ENCODE results near the gene COPZ2. TPM values are rescaled to one million over a fixed set of nuclear protein-coding genes. Genes with fewer than 3 reads are reported as not detected.

Gene COPZ2
- total RNA-seq, 4 donors from 2014 or later: 9.7 to 17.2 (median 12.5) TPM

DNA sequence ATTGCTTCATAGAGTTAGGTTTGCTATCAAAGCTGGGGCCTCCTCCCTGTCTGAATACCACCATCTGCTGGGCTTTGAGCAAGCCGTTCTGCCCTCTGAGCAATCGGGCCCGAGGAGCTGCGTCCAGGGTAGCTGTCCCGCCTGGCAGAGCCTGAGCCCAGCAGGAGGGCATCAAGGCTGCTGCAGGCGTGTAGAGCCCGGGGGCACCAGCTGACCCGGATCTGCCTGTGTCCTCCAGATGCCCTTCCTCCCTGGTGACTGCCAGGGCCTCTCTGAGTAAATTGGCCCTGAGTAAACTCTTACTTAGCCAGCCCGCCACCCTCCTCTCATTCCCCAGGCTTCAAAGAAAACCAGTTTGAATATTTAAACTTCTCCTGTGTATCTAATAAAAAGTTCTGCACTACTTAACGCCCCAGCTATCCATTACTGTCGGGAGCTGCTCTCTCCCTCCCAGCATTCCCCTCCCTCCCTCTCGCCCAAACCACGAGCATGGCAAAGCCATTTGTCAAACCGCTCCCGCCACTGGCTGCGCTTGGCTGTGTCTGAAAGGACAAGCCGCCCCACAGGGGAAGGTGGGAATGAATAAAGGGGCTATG is 50.3 kb downstream of the COPZ2 start:
- H3K9me3 ChIP-seq: no peaks in the 10 kb centered on the region
- peaks cover 10% of the 10 kb centered on the region for H3K36me3 ChIP-seq
- TF ChIP-seq EP300 (IDR thresholded peaks at IDR 0.05) (no peak), CTCF (IDR thresholded peaks at IDR 0.05) (no peak), POLR2A (IDR thresholded peaks at IDR 0.05) (no peak), POLR2AphosphoS5 (IDR thresholded peaks at IDR 0.05) (no peak)
- no peak overlapping the region for H3K4me3 ChIP-seq
- DNase-seq (ENCODE audit: low spot score in 2 of 2): no peak
- peak overlapping the region; percentile 15 for H3K27ac ChIP-seq
- H3K4me1 ChIP-seq: peaks cover 13% of the 10 kb centered on the region
- H3K27me3 ChIP-seq: no peaks in the 10 kb centered on the region
- 37% methylated on average over 14 of the region's 17 CpGs for WGBS

DNA sequence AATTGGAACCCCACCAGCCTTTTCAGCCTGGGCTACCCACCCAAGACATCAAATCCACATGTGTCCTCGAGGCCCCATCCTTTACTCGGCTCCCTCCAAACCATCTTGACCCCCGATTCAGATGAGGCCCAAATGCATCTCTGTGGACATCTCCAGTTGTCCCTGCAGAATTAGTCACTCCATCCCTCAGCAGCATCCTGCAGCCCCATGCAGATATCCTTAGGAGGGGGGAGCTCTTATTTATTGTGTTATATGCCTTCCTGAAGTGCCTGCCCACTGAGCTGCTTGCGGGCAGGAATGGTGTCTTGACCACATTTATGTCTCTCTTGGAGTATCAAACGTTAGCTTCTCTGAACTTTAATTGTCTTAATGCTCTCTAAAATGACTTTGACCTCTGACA is 51.1 kb downstream of the COPZ2 start:
- TF ChIP-seq POLR2A (IDR thresholded peaks at IDR 0.05): no peak
- TF ChIP-seq CTCF (IDR thresholded peaks at IDR 0.05): no peak
- TF ChIP-seq POLR2AphosphoS5 (IDR thresholded peaks at IDR 0.05): no peak
- no peak for TF ChIP-seq EP300 (IDR thresholded peaks at IDR 0.05)
- Histone ChIP-seq H3K36me3 (peaks cover 18% of the 10 kb centered on the region), H3K27me3 (no peaks in the 10 kb centered on the region), H3K9me3 (no peaks in the 10 kb centered on the region), H3K4me3 (no peak overlapping the region), H3K27ac (no peak overlapping the region), H3K4me1 (peaks cover 13% of the 10 kb centered on the region)
- 72% methylated on average over 5 of the region's 5 CpGs for WGBS
- no peak for DNase-seq (ENCODE audit: low spot score in 2 of 2)

- no peak for DNase-seq (ENCODE audit: low spot score in 2 of 2)
- Histone ChIP-seq H3K27me3 (no peaks in the 10 kb centered on the region), H3K27ac (no peak overlapping the region), H3K4me1 (peaks cover 13% of the 10 kb centered on the region), H3K9me3 (no peaks in the 10 kb centered on the region), H3K4me3 (no peak overlapping the region), H3K36me3 (peaks cover 47% of the 10 kb centered on the region)
- TF ChIP-seq POLR2A (IDR thresholded peaks at IDR 0.05): no peak
- TF ChIP-seq CTCF (IDR thresholded peaks at IDR 0.05): no peak
- no peak for TF ChIP-seq EP300 (IDR thresholded peaks at IDR 0.05)
- no peak for TF ChIP-seq POLR2AphosphoS5 (IDR thresholded peaks at IDR 0.05)
- 74% methylated on average over 11 of the region's 11 CpGs for WGBS
These were observed 53.9 kb downstream of the COPZ2 start for GRCh38 chr17:47983492-47984223.

- Histone ChIP-seq H3K4me1 (peaks cover 11% of the 10 kb centered on the region), H3K27ac (no peak overlapping the region), H3K9me3 (no peaks in the 10 kb centered on the region), H3K27me3 (no peaks in the 10 kb centered on the region), H3K4me3 (no peak overlapping the region), H3K36me3 (peaks cover 55% of the 10 kb centered on the region)
- no peak for TF ChIP-seq POLR2AphosphoS5 (IDR thresholded peaks at IDR 0.05)
- TF ChIP-seq POLR2A (IDR thresholded peaks at IDR 0.05): no peak
- TF ChIP-seq EP300 (IDR thresholded peaks at IDR 0.05): no peak
- TF ChIP-seq CTCF (IDR thresholded peaks at IDR 0.05): no peak
- 81% methylated on average over 4 of the region's 9 CpGs for WGBS
- DNase-seq (ENCODE audit: low spot score in 2 of 2): no peak
These were observed 54.8 kb downstream of the COPZ2 start for GRCh38 chr17:47982645-47983390.

- TF ChIP-seq EP300 (IDR thresholded peaks at IDR 0.05) (no peak), CTCF (IDR thresholded peaks at IDR 0.05) (no peak), POLR2A (IDR thresholded peaks at IDR 0.05) (no peak), POLR2AphosphoS5 (IDR thresholded peaks at IDR 0.05) (no peak)
- no peak overlapping the region for H3K4me3 ChIP-seq
- WGBS: 73% methylated on average over 13 of the region's 14 CpGs
- no peaks in the 10 kb centered on the region for H3K9me3 ChIP-seq
- peaks cover 62% of the 10 kb centered on the region for H3K36me3 ChIP-seq
- no peaks in the 10 kb centered on the region for H3K27me3 ChIP-seq
- DNase-seq (ENCODE audit: low spot score in 2 of 2): no peak
- no peak overlapping the region for H3K27ac ChIP-seq
- peaks cover 7% of the 10 kb centered on the region for H3K4me1 ChIP-seq
These were observed 55.4 kb downstream of the COPZ2 start for GRCh38 chr17:47982091-47982617.

Data from suprapubic skin (tissue), 4 donors.